NCI-H146 (cell line): ENCODE data around the gene EFL1.
"Not testable (repeated sequence)": the region's sequence is repeated elsewhere in the genome, so short reads cannot be mapped to it uniquely, and the experiment has no call there.

ENCODE experiments used
- DNase-seq: peaks from one replicate; lab custom pipeline; 2025; lab: John Stamatoyannopoulos, UW

EFL1 gene

DNA sequence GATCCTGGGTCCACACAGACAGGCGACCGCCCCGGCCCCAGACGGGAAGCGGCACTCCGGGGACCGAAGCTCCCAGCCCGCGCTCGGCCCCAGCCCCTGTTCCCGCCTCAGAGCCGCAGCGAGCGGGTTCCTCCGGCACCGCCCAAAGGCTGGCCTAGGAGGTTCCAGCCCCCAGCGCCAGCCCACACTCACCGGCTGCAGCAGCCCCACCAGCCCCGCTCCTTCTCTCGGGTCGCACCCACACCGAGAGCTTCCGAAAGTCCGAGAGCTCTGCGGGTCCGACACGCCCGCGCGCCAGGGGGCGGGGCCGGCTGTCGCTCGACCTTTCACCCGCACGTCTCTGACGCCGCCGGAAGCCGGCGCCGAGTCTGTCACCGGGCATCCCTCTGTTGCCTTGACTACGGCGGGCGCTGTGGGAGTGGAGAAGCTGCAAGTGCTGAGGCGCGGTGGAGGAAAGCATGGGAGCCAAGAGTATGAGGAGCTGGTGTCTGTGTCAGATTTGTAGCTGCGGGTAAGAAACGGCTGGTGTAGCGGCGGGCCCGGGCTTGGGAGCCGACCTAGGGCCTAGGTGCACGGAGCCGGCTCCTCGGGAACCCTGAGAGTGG is at the start of gene EFL1, which contains the start of gene SAXO2:
TSS of gene EFL1 (minus strand) at position 313 of the 605 bp plus-strand sequence. CDS start 956 bp downstream, outside the sequence.
TSS of gene SAXO2 (plus strand) at position 397 of the 605 bp plus-strand sequence. CDS start at position 459, 62 bp downstream.
- peak; percentile 87 for DNase-seq

DNA sequence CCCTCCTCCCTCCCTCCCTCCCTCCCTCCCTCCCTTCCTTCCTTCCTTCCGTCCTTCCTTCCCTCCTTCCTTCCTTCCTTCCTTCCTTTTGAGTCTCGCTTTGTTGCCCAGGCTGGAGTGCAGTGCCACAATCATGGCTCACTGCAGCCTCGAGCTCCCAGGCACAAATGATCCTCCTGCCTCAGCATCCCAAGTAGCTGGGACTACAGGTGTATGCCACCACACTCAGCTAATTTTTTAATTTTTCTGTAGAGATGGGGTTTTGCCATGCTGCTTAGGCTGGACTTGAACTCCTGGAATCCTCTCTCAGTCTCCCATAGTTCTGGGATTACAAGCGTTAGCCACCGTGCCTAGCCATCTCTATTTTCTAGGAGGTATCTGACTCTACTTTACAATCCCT is 48.8 kb upstream of the EFL1 start:
- DNase-seq = not testable (repeated sequence)

DNA sequence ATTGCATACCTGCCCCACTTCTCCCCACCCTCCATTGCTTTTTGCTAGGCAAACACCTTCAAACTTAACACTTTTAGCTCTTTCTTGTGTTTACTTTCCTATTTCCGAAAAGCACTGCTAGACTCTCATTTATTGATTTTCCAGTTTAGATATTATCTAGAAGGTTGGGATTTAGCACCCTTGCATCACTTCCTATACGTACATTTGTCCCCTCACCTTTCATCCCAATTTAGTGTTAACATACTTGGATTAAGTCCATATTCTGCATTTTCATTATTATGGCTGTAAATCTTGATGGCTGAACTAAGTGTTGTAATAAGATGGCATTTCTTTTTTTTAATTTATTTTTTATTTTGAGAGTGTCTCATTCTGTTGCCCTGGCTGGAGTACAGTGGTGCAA is 47.3 kb upstream of the EFL1 start:
- DNase-seq = no peak

DNA sequence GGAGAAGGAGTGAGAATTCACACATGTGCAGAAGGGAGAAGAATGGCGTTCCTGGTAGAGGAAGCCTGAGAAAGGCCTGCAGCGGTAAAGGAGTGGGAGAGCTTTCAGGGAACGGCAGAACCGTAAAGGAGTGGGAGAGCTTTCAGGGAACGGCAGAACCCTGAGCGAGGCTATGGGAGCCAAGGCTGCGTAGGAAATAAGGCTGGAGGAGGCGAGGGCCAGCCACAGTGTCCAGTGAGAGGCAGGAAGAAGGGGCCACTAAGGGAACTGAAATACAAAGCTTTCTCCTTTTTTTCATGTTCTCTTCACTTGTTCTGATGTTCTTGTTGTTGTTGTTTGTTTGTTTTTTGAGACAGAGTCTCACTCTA is 45.2 kb upstream of the EFL1 start:
- no peak for DNase-seq

DNA sequence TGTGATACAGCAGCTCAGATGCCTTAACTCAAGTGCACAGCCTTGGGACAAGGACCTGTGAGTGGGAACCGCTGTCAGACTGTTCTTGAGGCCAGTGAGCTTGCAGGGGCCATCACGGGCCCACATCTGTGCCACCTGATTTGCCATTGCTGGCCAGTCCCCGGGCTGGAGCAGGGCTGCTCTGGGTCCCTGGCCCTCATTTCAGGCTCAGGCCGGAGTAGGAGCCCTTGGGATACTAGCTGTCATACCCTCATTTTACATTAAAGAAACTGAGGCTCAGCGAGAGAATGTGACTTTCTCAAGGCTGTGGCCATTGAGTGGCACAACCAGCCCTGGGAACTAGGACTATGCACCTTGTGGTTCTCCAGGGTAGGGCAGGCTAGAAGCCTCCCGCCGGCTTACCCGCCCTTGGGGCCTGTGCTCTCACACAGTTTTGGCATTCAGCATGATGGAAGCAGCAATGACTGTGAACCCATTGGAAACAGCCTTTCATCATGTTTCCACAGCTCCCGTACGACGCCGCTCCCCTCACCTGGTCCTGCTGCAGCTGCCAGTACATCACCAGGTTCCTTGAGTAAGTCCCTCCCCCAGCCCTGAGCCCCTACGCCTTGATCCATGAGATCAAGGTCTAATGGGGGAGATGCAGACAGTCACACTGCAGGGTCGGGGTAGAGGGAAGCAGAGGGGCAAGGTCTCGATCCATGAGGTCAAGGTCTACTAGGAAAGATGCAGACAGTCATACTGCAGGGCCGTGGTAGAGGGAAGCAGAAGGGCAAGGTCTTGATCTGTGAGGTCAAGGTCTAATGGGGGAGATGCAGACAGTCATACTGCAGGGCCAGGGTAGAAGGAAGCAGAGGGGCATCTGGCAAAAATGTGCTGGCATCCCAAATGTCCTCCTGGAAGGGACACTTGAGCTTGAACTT is 44.5 kb upstream of the EFL1 start:
- no peak for DNase-seq

DNA sequence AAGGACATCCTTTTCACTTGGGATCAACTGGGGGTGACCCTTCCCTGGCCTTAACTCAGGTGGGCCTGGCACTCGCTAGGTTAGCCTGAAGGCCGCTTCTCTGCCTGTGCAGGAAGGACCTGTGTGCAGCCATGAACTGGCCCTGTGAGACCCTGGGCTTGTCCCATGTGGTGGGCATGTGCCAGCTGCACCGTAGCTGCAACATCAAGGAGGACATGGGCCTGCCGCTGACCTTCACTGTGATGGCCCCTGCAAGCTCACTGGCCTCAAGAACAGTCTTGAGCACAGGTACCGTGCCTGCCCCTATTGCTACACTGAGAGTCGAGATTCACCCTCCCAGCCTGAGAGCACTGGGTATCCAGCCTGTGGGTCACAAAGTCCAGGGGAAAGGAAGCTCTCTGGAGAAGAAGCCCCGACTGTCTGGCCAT is 43.1 kb upstream of the EFL1 start:
- no peak for DNase-seq

DNA sequence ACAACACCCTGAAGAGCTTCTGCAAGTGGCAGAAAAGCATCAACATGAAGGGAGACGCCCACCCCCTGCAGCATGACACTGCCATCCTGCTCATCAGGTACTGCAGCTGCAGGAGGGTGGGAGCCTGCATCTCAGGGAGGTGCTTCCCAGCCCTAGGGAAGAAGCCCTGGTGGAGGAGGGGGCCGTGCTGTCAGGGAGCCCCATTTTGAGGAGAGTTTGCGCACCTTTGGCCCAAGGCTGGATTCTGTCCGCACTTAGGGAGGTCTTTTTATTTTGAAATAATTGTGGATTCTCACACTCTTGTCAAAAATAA is 42.2 kb upstream of the EFL1 start:
- DNase-seq = no peak

DNA sequence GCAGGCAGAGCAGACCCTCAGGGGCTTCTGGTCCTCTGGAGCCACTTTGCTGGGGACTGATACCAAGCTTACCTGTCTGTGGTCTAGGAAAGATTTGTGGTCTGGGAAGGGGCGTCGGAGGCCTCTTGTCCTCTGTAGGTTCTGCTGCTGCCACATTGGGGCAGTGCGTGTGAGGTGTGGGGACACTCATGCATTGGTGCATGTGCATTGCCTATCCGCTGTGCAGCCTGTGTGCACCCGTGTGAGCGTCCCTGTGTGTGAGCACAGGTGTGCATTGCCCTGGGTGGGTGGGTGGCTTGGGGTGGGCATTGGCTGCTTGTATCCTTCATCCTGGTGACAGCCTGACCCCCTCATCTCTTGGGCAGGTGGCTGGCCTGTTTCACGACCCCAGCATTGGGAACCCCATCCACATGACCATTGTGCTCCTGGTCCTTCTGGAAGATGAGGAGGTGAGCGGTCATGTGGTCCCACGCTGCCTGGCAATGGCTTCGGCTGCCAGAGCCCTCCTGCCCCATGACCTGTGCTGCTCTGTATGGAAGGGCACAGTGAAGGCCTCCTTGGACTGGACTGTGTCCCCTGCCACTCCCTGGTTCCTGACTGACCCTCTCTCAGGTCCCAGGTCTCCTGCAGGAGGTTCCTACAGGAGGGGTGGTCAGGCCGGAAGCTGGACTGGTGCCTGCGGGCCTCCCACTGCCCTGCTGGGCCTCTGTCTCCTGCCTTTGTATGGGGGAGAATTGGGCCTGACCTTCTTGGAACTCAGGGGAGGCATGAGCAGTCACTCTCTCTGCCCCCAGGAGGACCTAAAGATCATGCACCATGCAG is 41.6 kb upstream of the EFL1 start:
- no peak for DNase-seq

DNA sequence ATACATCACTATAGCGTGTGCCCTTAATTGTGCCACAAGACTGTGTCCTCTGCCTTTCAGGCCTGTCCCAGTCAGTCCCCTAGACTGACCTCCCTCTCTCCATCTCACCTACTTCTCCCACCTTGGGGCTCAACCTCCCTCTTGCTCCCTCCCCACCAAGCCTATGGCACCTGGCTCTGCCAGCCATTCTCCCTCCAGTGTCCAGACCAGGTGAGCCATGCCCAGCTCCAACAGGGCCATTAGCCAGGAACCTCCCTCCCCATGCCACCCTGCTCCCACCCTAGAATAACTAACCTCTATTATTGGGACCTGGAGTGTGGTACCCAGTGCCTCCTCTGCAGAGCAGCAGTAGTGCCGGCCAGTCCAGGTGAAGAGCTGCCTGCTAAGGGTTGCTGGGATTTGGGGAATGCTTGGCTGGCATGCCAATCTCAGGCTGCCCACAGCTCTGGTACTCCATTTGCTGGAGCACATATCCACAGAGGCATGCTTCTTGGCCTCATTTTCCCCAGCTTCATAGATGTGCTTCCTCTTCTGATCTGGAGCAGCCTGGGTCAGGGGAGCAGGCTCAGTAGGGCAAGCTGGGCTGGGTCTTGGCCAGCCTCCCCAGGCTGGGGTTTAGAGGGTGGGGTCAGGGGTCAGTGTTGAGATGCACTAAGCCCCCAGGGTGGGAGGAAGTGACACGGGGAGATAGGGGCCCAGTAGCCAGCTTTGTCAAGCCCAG is 38.9 kb upstream of the EFL1 start:
- DNase-seq = no peak

DNA sequence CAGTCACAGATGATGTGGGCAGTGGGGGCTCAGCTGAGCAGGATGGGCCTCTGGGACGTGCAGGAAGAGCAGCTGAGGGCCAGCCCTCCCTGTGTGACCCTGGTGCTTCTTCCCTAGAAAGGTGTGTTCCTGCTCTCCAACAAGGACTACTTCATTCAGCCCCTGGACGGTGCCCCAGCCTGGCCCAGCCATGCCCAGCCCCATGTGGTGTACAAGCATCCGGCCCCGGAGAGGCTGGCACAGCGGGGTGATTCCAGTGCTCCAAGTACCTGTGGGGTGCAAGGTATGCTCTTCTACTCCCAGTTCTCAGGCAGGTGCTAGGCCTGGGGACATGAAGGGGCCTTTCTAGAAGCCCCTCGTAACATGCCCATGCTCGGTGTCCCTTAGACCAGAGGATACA is 38.3 kb upstream of the EFL1 start:
- DNase-seq = no peak

DNA sequence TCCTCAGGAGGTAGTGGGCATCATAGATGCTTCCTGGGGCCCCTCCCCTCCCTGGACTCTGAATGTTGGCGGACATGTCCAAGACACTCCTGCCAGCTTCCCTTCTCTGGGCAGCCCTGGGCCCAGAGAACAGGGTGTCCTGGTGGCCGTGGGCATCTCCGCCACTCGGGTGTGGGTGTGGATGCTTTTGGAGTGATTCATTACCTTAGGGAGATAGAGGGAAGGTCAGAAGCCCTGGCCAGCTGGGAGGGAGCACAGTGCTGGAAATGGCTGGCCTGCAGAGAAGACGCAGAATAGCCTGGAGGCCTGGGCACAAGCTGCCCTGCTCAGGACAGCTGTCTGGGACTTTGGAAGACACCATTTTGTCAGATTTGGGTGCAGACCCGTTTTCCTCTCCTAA is 37.8 kb upstream of the EFL1 start:
- not testable (repeated sequence) for DNase-seq

DNA sequence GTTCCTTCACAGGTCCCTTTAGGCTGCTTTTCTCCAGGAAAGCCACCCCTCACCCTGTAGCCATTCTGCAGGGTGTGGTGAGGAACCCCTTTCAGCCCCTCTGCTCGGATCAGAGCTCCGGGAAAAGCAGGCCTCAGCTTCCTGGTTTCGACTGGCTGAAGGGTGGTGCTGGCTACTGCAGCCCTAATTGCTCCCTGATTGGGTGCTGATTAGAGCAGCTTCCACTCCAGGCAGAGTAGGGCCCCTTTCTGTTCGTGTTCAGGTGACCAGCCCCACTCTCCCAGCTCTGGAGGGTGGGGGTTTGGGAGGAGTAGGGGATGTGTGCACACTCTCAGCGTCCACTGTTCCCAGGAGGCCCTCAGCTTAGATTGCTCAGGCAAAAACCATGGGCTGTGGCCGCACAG is 37.0 kb upstream of the EFL1 start:
- DNase-seq = not testable (repeated sequence)

DNA sequence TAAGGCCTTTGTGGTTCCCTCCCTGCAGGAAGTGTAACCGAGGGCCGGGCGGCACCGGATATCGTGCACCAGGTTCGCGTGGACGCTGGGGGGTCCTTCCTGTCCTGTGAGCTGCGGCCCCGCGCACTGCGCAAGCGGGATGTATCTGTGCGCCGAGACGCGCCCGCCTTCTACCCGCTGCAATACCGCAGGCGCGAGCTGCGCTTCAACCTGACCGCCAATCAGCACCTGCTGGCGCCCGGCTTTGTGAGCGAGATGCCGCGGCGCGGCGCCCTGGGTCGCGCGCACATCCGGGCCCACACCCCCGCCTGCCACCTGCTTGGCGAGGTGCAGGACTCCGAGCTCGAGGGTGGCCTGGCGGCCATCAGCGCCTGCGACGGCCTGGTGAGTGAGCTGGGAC is 36.0 kb upstream of the EFL1 start:
- no peak for DNase-seq

DNA sequence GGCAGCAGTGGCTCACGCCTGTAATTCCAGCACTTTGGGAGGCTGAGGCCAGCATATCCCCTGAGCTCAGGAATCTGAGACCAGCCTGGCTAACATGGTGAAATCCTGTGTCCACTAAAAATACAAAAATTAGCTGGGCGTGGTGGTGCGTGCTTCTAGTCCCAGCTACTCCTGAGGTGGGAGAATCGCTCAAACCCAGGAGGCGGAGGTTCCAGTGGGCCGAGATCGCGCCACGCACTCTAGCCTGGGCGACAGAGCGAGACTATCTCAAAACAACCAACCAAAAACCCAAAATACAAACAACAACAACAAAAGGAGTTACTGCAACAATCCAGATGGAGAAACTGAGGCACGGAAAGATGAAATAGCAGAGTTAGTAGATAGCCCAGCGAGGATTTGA is 35.5 kb upstream of the EFL1 start:
- DNase-seq = no peak

DNA sequence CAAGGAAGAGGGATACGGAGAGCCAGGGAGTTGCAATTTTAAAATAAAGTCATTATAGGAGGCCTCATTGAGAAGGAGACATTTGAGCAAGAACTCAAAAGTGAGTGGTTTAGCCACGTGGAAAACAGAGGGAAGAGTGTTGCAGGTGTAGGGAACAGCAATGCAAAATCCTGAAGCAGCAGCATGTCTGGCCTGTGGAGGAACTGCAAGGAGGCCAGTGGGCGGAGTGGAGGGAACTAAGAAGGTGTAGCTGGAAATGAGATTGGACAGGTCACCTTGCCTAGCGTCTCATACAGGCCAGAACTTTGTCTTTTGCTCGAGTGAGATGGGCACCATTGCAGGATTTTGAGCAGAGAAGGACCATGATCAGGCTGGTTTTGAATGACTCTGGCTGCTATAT is 35.0 kb upstream of the EFL1 start:
- DNase-seq = no peak

DNA sequence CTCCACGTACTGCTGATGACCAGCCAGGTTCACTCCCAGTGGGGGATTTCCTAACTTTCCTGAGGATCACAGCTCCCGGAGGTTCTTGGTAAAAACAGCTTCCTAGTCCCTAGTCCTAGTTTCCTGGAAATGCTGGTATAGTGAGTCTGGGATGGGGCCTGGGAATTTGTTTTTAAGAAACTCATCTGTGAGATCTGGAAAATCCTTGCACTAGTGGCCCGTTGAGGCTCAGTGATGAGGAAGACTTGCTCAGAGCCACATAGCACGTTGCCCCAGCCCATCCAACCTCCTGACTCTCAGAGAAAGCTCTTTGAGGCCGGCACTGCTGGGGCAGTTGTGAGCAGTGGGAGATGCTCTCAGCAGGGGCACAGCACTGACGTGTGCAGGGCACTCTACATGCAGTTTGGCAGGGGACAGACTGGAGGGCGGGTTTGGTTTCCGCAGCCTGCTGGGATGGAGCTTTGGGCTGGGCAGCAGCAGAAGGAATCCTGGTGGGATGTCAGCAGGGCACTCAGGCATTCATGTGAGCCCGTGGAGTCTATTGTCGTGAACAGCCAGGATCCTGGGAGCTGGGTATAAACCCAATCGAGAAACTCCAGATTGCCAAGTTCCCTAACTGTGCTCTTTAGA is 31.6 kb upstream of the EFL1 start:
- peak; percentile 47 for DNase-seq

DNA sequence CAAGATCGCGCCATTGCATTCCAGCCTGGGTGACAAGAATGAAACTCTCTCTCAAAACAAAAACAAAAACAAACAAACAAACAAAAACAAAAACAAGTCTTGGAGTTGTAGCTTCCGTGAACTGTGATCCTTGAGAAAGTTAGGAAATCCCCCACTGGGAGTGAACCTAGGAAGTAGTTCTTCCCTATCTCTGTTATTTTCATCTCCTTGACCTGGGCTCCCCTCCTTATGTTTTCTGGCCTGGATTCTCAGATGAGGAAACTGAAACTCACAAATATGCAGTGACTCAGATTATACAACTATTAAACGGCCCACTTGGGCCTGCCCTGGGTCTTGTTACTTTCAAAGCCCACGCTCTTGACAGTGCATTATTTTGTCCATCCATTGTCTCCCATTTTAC is 29.7 kb upstream of the EFL1 start:
- no peak for DNase-seq

DNA sequence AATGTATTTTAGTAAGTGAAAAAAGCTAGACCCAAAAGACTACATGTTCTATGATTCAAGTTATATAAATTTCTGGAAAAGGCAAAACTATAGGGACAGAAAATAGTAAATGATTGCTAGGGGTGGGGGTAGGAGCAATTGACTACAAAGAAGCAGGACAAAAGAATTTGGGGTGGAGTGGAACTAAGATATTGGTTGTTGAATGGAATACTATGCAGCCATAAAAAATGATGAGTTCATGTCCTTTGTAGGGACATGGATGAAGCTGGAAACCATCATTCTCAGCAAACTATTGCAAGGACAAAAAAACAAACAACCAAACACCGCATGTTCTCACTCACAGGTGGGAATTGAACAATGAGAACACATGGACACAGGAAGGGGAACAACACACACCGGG is 25.7 kb upstream of the EFL1 start:
- not testable (repeated sequence) for DNase-seq

DNA sequence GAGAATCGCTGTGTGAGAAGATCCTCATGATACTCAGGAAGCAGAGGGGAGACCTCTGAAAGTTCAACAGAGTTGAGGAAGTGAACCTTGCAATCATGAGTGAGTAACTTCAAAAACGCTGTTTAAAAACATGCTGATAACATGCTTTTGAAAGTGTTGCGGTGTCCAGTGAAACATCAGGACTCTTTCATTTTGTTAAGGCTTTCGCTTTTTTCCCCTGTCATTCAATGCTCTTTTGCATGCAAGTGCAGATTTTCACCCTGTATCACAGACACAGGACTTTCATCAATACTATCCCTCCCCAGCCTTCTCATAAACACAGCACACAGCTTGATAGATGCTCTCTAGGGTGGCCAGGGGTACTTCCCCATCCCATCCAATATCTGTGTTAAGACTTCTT is 23.9 kb upstream of the EFL1 start:
- not testable (repeated sequence) for DNase-seq

DNA sequence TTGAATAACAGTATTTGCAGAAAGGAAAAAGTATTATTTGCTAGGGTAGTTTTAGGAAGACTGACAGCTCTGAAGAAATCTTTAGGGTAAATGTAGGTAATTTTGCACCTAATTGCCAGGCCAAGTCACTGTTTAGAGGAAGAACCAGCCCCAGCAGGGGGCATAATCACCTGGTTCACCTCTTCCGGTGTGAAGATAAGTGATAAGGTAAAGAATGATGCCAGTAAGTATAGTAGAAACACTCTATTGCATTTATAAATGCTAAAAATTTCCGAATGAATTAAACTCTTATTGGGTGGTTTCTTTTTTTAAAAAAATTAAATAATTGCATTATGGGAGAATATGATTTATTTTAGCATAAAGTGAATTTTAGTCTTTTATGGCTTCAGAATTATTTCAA is 21.8 kb upstream of the EFL1 start:
- not testable (repeated sequence) for DNase-seq

DNA sequence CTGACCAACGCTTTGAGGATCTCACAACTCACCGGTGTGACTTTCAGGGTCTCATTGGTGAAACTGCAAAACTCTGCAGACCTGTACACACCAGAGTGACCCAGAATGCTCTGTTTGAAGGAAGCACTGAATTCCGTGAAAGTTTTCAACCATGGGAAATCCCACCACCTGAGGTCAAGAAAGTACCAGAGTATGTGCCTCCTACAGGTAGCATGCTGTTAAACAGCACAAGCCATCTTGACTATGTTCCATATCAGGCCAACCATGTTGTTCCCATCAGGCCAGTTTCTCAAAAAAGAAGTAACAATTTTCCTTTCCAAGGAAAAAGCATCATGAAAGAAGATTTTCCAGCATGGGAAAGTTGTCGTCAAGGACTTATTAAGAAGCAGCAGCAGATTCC is 19.9 kb upstream of the EFL1 start:
- DNase-seq = not testable (repeated sequence)

DNA sequence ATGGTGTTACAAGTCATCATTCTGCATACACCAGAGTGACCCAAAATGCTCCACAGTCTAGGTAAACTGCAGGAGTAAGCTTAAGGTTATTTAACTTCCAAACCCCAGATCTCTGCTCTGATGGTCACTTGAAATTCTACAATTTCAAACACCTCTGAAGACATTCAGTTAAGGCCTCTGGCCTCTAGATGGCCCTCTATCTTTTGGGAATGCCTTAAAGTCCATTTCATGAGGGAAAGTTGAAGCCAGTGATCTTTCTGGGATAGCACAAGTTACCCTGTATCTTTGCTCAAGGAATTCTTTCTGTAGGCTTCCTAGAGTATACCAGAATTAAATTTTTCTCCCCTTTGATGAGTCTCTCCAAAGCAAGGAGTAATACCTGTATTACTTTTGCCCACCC is 18.7 kb upstream of the EFL1 start:
- DNase-seq = not testable (repeated sequence)
